Forelimb muscle (tissue), 1 donor: ENCODE results near the gene AR. TPM values are rescaled to one million over a fixed set of nuclear protein-coding genes. Genes with fewer than 3 reads are reported as not detected.

Source experiments
- DNase-seq: peaks from one replicate; pipeline ENCODE4 v3.0.0-alpha.2; 2013; ENCODE audit warnings: low read depth
- polyA plus RNA-seq: library from polyadenylated mRNA; unstranded; fragments of 120-200 nt; gene quantifications from one replicate; pipeline ENCODE4 v1.2.1, GENCODE V29; 2013; ENCODE audit not compliant: insufficient read length

AR gene
- polyA plus RNA-seq, 1 donor: 7.6 TPM

GRCh38 chrX:67724359-67725110 is 180.7 kb downstream of the AR start:
- no peak for DNase-seq

DNA sequence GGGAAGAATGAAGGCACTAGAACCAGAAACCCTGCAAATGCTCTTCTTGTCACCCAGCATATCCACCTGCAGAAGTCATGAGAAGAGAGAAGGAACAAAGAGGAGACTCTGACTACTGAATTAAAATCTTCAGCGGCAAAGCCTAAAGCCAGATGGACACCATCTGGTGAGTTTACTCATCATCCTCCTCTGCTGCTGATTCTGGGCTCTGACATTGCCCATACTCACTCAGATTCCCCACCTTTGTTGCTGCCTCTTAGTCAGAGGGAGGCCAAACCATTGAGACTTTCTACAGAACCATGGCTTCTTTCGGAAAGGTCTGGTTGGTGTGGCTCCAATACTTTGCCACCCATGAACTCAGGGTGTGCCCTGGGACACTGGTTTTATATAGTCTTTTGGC is 181.7 kb downstream of the AR start:
- DNase-seq: no peak

DNA sequence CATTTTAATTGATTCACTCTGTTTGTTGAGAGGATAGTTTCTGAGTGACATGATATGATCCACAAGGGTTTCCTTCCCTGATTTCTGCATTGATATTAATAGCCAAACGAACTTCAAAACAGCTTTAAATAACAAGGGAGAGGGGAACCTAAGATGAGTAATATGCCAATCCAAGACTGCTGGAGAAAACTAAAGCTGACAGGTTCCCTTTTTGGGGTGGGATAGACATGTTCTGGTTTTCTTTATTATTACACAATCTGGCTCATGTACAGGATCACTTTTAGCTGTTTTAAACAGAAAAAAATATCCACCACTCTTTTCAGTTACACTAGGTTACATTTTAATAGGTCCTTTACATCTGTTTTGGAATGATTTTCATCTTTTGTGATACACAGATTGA is 182.2 kb downstream of the AR start:
- DNase-seq: no peak

GRCh38 chrX:67727576-67727975 is 183.8 kb downstream of the AR start:
- DNase-seq: no peak

- DNase-seq: no peak
These were observed 186.5 kb downstream of the AR start for GRCh38 chrX:67730296-67730695.

GRCh38 chrX:67731061-67731460 is 187.2 kb downstream of the AR start:
- no peak for DNase-seq

DNA sequence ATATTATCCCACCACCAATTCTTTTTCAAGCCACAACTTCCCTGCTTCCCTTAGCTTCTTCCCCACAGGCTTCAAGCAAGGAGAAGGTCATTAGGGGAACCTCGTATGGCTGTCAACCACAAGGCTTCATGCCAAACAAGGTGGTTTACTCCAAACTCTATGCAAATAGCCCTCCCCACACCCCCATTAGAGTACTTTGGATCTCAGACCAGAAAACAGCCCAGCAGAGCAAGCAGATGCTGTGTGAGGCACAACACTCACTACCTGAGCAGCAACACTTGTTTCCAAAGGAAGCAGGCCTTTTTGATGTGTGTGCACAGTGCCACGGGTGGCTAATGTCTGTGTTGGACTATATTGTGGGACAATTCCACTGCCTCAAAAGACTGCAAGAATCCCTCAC is 189.0 kb downstream of the AR start:
- no peak for DNase-seq

DNA sequence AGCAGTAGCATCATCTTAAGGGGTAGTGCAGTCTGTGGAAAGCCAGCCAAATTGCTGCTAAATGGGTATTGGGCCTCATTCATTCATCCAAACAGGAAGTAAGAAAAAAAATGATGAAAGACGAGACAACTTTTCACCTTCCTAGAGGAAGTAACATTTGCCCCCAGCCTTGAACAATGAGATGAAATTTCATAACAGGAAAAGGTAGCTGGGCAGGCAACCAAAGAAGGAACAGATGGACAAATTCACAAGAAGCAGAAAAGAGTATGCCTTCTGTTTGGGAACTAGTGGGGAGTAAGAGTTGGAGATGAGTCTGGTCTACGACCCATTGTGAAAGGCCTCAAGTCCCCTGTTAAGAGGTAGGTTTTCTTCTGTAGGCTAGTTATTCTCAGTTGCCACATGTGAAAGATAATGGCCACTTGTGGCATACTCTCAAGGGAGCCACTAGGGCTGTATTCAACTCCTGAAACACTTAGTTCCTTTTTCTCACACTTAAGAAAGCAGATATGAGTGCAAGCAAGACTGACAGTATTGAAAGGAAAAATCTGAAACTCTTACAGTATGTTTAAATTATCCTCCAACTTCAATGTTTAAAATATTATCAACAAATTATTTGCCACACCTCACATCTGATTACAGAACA is 190.4 kb downstream of the AR start:
- no peak for DNase-seq

- DNase-seq: no peak
These were observed 205.7 kb downstream of the AR start for GRCh38 chrX:67749536-67749935.

GRCh38 chrX:67750694-67751093 is 206.9 kb downstream of the AR start:
- no peak for DNase-seq

- DNase-seq: no peak
These were observed 215.2 kb downstream of the AR start for GRCh38 chrX:67759018-67759417.

- no peak for DNase-seq
These were observed 233.3 kb downstream of the AR start for GRCh38 chrX:67777148-67777547.

- no peak for DNase-seq
These were observed 235.3 kb downstream of the AR start for GRCh38 chrX:67779099-67779498.
